ENCODE measurements around the gene POLRMT. TPM values are rescaled to one million over a fixed set of nuclear protein-coding genes. Genes with fewer than 3 reads are reported as not detected.
"Not testable (repeated sequence)": the region's sequence is repeated elsewhere in the genome, so short reads cannot be mapped to it uniquely, and the experiment has no call there.

Gene POLRMT
- total RNA-seq, 1 donor from 2014 or later = 35.5 TPM

DNA sequence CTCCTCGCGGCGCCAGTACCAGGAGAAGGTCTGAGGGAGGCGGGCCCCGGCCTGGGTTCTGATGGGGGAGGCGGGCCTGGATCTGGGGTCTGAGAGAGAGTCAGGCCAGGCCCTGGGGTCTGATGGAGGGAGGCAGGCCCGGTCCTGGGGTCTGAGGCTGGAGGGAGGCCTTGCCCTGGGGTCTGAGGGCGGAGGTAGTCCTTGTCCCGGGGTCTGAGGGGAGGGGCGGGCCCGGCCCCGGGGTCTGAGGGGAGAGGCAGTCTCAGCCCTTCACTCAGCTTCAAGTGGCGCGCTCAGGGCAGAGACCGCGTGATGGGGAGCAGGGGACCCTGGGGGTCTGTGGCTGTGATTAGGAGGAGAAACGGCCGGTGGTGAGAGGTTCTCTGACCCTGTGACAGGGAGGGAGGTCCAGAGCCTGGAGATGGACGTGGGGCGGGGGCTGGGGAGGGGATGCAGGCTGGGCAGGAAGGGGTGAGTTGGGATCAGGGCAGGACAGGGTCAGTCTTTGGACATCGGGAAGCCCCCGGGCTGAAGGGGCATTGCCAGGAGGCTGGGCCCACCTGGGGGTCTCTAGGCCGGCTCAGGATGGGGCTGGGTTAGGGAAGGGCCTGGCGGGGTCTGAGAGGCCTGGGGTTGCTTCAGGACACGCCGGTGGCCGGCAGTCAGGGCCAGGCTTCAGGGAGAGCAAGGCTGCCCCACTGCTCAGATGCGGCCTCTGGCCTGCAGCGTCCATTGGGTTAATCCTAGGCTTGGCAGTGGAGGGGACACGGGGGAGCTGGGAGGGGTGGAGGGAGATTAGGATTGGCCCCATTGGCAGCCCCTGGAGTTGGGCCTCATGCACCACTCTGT lies 25.0 kb downstream of the POLRMT start:
- no peaks in the 10 kb centered on the region for H3K9me3 Mint-ChIP-seq (ENCODE audit: low read depth)
- peaks cover 18% of the 10 kb centered on the region for H3K4me1 Mint-ChIP-seq (ENCODE audit: low read depth)
- H3K27ac Mint-ChIP-seq (ENCODE audit: unreplicated experiment) = no peak overlapping the region
- H3K27me3 Mint-ChIP-seq (ENCODE audit: low read depth) = no peaks in the 10 kb centered on the region
- TF ChIP-seq, protein P1, sequence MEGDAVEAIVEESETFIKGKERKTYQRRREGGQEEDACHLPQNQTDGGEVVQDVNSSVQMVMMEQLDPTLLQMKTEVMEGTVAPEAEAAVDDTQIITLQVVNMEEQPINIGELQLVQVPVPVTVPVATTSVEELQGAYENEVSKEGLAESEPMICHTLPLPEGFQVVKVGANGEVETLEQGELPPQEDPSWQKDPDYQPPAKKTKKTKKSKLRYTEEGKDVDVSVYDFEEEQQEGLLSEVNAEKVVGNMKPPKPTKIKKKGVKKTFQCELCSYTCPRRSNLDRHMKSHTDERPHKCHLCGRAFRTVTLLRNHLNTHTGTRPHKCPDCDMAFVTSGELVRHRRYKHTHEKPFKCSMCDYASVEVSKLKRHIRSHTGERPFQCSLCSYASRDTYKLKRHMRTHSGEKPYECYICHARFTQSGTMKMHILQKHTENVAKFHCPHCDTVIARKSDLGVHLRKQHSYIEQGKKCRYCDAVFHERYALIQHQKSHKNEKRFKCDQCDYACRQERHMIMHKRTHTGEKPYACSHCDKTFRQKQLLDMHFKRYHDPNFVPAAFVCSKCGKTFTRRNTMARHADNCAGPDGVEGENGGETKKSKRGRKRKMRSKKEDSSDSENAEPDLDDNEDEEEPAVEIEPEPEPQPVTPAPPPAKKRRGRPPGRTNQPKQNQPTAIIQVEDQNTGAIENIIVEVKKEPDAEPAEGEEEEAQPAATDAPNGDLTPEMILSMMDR (IDR thresholded peaks at IDR 0.05) = no peak
- no peak overlapping the region for H3K4me3 Mint-ChIP-seq (ENCODE audit: unreplicated experiment)
- DNase-seq (ENCODE audit: low spot score) = no peak
- peaks cover 4% of the 10 kb centered on the region for H3K36me3 Mint-ChIP-seq (ENCODE audit: low read depth)

DNA sequence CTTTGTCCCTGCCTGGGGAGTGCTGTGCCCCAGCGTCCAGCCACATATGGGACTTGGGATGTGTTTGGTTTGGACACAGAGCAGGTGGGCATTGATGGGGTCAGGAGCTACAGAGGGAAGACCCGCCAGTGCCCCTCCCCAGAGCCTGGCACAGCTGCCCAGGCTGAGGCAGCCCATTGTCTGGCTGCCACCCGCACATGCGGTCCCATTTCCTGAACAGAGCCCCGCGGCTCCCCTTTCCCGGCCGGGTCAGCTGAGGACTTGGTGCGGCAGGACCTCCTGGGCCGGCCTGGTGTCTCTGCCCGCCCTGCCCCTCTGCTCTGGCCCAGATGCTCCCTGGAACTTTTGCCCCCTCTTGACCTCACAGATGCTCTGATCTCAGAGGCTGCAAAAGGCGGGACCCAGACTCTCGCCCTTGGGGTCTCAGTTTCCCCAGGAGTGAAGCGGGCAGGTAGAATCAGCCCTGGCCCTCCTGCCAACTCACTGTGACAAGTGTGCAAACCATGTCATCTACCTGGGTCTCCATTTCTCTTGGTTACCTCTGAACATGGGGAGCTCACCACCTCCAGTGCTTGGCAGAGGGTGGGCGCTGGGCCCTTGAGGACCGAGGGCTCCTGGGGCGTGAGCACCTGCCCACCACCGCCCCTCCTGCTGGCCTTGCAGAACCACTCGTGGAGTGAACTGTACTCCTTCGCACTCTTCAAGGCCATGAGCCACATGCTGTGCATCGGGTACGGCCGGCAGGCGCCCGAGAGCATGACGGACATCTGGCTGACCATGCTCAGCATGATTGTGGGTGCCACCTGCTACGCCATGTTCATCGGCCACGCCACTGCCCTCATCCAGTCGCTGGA lies 25.8 kb downstream of the POLRMT start:
- Mint-ChIP-seq H3K4me3 (ENCODE audit: unreplicated experiment) (no peak overlapping the region), H3K9me3 (ENCODE audit: low read depth) (no peaks in the 10 kb centered on the region), H3K36me3 (ENCODE audit: low read depth) (no peaks in the 10 kb centered on the region), H3K27me3 (ENCODE audit: low read depth) (no peaks in the 10 kb centered on the region), H3K4me1 (ENCODE audit: low read depth) (peaks cover 16% of the 10 kb centered on the region), H3K27ac (ENCODE audit: unreplicated experiment) (no peak overlapping the region)
- DNase-seq (ENCODE audit: low spot score) = no peak
- TF ChIP-seq, protein P1 (IDR thresholded peaks at IDR 0.05) = no peak

DNA sequence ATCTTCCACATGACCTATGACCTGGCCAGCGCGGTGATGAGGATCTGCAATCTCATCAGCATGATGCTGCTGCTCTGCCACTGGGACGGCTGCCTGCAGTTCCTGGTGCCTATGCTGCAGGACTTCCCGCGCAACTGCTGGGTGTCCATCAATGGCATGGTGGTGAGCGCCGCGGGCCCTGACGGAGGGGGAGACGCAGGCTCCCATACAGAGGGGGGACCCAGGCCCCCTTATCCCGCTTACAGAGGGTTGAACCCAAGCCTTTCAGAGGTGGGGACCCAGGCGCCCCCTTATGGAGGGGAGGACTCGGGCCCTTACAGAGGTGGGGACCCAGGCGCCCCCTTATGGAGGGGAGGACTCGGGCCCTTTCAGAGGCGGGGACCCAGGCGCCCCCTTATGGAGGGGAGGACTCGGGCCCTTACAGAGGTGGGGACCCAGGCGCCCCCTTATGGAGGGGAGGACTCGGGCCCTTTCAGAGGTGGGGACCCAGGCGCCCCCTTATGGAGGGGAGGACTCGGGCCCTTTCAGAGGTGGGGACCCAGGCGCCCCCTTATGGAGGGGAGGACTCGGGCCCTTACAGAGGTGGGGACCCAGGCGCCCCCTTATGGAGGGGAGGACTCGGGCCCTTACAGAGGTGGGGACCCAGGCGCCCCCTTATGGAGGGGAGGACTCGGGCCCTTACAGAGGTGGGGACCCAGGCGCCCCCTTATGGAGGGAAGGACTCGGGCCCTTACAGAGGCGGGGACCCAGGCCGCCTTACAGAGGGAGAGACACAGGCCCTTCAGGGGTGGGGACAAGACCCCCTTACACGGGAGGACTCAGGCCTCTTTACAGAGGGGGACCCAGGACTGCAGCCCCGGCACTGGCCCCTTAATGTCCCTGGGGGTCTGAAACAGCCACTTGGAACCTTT lies 28.0 kb downstream of the POLRMT start:
- H3K36me3 Mint-ChIP-seq (ENCODE audit: low read depth); H3K9me3 Mint-ChIP-seq (ENCODE audit: low read depth); DNase-seq (ENCODE audit: low spot score); H3K27me3 Mint-ChIP-seq (ENCODE audit: low read depth); H3K4me3 Mint-ChIP-seq (ENCODE audit: unreplicated experiment); H3K27ac Mint-ChIP-seq (ENCODE audit: unreplicated experiment); H3K4me1 Mint-ChIP-seq (ENCODE audit: low read depth): not testable (repeated sequence)
- TF ChIP-seq, protein P1 (IDR thresholded peaks at IDR 0.05) = peak; percentile 27

DNA sequence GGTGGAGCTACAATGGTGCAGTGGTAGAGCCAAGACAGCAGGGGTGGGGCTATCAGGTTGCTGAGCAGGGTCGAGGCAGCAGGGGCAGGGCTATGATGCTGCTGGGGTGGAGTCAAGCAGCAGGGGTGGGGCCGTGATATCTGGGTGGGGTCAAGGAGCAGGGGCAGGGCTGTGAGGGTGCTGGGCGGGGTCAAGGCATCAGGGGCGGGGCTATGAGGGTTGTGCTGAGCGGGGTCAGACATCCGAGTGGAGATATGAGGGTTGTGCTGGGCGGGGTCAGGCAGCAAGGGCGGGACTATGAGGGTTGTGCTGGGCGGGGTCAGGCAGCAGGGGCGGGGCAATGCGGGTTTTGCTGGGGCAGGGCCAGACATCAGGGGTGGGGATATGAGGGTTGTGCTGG lies 29.0 kb downstream of the POLRMT start:
- H3K27me3 Mint-ChIP-seq (ENCODE audit: low read depth) = no peaks in the 10 kb centered on the region
- TF ChIP-seq, protein P1 (IDR thresholded peaks at IDR 0.05) = no peak

DNA sequence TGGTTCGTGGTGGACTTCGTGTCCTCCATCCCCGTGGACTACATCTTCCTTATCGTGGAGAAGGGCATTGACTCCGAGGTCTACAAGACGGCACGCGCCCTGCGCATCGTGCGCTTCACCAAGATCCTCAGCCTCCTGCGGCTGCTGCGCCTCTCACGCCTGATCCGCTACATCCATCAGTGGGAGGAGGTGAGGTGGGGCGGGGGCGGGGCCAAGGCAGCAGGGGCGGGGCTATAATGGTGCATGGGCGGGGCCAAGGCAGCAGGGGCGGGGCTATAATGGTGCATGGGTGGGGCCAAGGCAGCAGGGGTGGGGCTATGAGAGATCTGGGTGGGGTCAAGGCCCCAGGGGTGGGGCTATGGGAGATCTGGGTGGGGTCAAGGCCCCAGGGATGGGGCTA lies 29.6 kb downstream of the POLRMT start:
- H3K4me1 Mint-ChIP-seq (ENCODE audit: low read depth); H3K27ac Mint-ChIP-seq (ENCODE audit: unreplicated experiment); H3K4me3 Mint-ChIP-seq (ENCODE audit: unreplicated experiment); H3K36me3 Mint-ChIP-seq (ENCODE audit: low read depth); H3K27me3 Mint-ChIP-seq (ENCODE audit: low read depth); DNase-seq (ENCODE audit: low spot score); H3K9me3 Mint-ChIP-seq (ENCODE audit: low read depth): not testable (repeated sequence)

More for the DNA sequence above, 29.0 kb downstream of the POLRMT start:
- Mint-ChIP-seq H3K9me3 (ENCODE audit: low read depth) (no peaks in the 10 kb centered on the region), H3K27ac (ENCODE audit: unreplicated experiment) (no peak overlapping the region), H3K36me3 (ENCODE audit: low read depth) (no peaks in the 10 kb centered on the region), H3K4me3 (ENCODE audit: unreplicated experiment) (no peak overlapping the region), H3K4me1 (ENCODE audit: low read depth) (no peaks in the 10 kb centered on the region)
- no peak for DNase-seq (ENCODE audit: low spot score)

DNA sequence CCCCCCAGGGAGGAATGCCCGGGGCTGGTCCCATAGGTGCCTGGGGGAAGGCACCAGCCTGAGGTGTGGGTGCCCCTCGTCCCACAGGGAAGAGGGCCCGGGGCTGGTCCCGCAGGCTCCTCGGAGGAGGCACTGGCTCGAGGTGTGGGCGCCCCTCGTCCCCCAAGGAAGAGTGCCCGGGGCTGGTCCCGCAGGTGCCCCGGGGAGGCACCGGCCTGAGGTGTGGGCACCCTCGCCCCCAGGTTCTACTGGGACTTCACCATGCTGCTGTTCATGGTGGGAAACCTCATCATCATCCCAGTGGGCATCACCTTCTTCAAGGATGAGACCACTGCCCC lies 30.1 kb downstream of the POLRMT start:
- H3K4me3 Mint-ChIP-seq (ENCODE audit: unreplicated experiment); DNase-seq (ENCODE audit: low spot score); H3K9me3 Mint-ChIP-seq (ENCODE audit: low read depth); H3K27me3 Mint-ChIP-seq (ENCODE audit: low read depth); H3K27ac Mint-ChIP-seq (ENCODE audit: unreplicated experiment); H3K4me1 Mint-ChIP-seq (ENCODE audit: low read depth); H3K36me3 Mint-ChIP-seq (ENCODE audit: low read depth): not testable (repeated sequence)

Measured in chondrocyte (in vitro differentiated cells).